Immature natural killer cell (primary cell): ENCODE results near the gene APMAP. TPM values are rescaled to one million over a fixed set of nuclear protein-coding genes. Genes with fewer than 3 reads are reported as not detected.
"Not testable (repeated sequence)": the region's sequence is repeated elsewhere in the genome, so short reads cannot be mapped to it uniquely, and the experiment has no call there.

Source experiments
- DNase-seq, 3 donors: peaks; one replicate each; pipeline ENCODE4 v3.0.0; 2022; ENCODE audit warnings: mixed read lengths in 1 of 3
- H3K27ac Mint-ChIP-seq, 6 donors: one replicate each; pipeline ENCODE4 v1.8.0; 2020; ENCODE audit warnings: mixed read lengths in 6 of 6, mild to moderate bottlenecking in 5 of 6, inconsistent platforms in 4 of 6, moderate library complexity in 3 of 6
- H3K27me3 Mint-ChIP-seq, 3 donors: one replicate each; pipeline ENCODE4 v1.8.0; 2020 to 2021; ENCODE audit warnings: low read depth in 3 of 3, mild to moderate bottlenecking in 3 of 3, mixed read lengths in 3 of 3, moderate library complexity in 3 of 3, inconsistent platforms in 1 of 3
- H3K36me3 Mint-ChIP-seq, 3 donors: one replicate each; pipeline ENCODE4 v1.8.0; 2020; ENCODE audit warnings: mixed read lengths in 3 of 3, inconsistent platforms in 2 of 3, mild to moderate bottlenecking in 2 of 3
- H3K4me1 Mint-ChIP-seq, 2 donors: one replicate each; pipeline ENCODE4 v1.8.0; 2020; ENCODE audit warnings: inconsistent platforms in 2 of 2, mild to moderate bottlenecking in 2 of 2, mixed read lengths in 2 of 2, moderate library complexity in 1 of 2
- H3K4me3 Mint-ChIP-seq, 5 donors: one replicate each; pipeline ENCODE4 v1.8.0; 2020; ENCODE audit warnings: mild to moderate bottlenecking in 5 of 5, mixed read lengths in 5 of 5, inconsistent platforms in 3 of 5, moderate library complexity in 3 of 5
- H3K9me3 Mint-ChIP-seq, 6 donors: one replicate each; pipeline ENCODE4 v1.8.0; 2020; ENCODE audit warnings: mild to moderate bottlenecking in 6 of 6, mixed read lengths in 6 of 6, inconsistent platforms in 4 of 6, moderate library complexity in 3 of 6
- polyA plus RNA-seq, 3 donors: library from polyadenylated mRNA; unstranded; fragments of 300-500 nt; fragmentation: Illumina TruSeq; gene quantifications; one replicate each; pipeline ENCODE4 v1.2.3, GENCODE V29; 2021

APMAP gene
- polyA plus RNA-seq, 3 donors from 2014 or later, result 649 to 1,111 (median 667) TPM

DNA sequence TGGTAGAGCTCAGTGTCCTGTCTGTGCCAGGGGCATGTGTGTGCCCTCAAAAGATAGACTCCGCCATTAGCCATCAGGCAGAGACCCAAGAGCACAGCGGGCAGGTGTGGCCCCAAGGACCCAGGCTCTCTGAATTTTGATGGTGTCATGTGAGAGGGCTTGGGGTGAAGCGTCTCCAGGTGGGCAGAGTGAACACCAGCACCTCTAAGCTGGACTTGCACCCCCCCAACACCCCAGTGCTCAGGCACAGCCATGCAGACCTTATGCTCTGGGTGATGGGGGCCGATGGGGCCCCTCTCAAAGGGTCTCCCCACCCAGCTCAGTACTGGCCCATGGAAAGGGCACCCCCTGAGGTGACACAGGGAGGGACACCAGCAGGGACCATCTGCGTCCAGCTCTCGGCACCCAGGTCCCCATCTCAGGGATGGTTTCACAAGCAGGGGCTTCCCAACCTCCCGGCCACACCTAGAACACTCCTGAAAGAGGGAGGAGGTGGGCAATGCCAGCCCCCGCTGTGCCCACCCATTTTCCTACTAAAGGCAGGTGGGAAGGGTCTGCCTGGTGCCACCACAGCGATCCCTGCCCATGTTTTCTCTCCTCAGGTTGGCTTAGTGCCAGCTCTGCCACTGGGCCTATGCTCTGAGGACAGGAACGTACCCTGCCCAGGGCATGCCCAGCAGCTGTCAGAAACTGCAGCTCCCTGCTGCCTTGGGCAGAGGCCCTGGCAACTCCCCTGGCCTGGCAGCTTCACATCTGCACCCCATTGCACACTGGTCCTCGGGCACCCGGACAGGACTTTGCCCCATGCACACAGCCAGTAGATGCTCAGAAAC is 40.0 kb downstream of the APMAP start:
- Mint-ChIP-seq H3K9me3 (peaks cover 0 to 5% (median under 1%) of the 10 kb centered on the region in 6 donors), H3K27ac (peak overlapping the region; percentile 98 to 100 (median 99)), H3K4me1 (peaks cover 79 to 80% of the 10 kb centered on the region in 2 donors), H3K36me3 (peaks cover 39 to 53% (median 40%) of the 10 kb centered on the region in 3 donors), H3K4me3 (peak overlapping the region; percentile 96 to 99 (median 98)), H3K27me3 (peaks cover 51 to 88% (median 84%) of the 10 kb centered on the region in 3 donors)
- peak in 1 of 3 donors; percentile 53 for DNase-seq

DNA sequence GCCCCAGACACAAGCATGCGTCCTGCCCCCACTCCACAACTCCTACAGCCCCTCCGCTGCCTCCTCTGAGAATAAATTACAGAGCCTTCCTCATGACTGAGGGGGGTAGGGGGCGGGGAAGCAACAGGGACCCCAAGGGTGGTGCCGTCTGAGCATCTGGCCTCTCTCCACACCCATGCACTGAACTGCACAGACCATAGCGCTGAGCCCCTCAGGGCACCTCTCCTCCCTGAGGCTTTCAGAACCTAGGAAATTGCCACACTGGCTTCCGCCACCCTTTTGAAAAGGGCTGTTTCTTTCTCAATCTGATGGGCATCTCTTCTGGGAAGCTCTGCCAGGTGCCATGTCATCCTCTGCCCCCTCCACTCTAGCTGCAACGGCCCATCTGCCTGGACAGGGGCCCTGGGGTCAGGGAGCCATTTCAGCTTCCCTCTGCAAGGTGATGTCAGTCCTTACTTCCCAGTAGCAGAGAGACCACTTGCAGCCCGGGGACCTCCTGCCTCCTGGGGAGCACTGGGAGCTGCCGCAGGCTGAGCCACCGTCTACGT is 40.9 kb downstream of the APMAP start:
- Mint-ChIP-seq H3K4me3 (peak overlapping the region; percentile 96 to 99 (median 98)), H3K27me3 (peaks cover 50 to 80% (median 79%) of the 10 kb centered on the region in 3 donors), H3K36me3 (peaks cover 35 to 52% (median 36%) of the 10 kb centered on the region in 3 donors), H3K9me3 (peaks cover 2 to 9% (median 6%) of the 10 kb centered on the region in 6 donors), H3K4me1 (peaks cover 82% of the 10 kb centered on the region in 2 donors), H3K27ac (peak overlapping the region; percentile 98 to 100 (median 99))
- no peak for DNase-seq

DNA sequence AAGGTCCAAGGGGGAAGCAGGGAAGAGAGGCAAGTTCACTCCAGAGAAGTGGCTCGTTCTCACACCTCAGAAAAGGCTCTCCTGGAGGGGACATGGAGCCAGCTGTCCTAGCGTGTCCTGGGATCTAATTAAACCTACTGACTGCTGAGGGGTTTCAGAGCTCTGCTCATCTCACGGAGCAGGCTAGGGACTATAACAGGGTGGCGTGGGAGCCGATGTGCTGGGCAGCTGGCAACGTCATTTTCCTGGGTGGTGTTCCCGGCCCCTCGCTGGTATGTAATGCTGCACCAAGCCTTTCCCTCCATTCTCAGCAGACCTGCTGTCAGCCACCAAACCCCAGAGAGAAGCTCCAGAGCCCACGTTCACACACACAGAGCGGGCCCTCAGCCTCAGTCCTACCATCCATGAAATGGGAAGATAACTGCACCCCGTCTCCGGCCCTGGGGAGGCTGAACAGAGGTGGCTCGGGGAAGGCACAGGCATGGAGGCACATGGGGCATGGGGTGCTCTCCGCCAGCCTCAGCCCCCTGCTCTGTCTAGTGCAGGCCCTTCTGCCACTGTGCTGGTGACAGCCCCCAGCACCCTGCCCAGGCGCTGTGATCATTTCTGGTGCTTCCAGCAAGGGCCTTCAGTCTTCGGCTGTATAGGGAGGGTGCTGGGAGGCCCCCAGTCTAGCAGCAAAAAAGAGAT is 41.6 kb downstream of the APMAP start:
- Mint-ChIP-seq H3K27ac (peak overlapping the region; percentile 98 to 100 (median 99)), H3K27me3 (peaks cover 44 to 74% (median 73%) of the 10 kb centered on the region in 3 donors), H3K4me3 (peak overlapping the region; percentile 96 to 99 (median 98)), H3K9me3 (peaks cover 2 to 14% (median 10%) of the 10 kb centered on the region in 6 donors), H3K4me1 (peaks cover 80 to 82% of the 10 kb centered on the region in 2 donors), H3K36me3 (peaks cover 31 to 49% (median 36%) of the 10 kb centered on the region in 3 donors)
- peak in 1 of 3 donors; percentile 51 for DNase-seq

DNA sequence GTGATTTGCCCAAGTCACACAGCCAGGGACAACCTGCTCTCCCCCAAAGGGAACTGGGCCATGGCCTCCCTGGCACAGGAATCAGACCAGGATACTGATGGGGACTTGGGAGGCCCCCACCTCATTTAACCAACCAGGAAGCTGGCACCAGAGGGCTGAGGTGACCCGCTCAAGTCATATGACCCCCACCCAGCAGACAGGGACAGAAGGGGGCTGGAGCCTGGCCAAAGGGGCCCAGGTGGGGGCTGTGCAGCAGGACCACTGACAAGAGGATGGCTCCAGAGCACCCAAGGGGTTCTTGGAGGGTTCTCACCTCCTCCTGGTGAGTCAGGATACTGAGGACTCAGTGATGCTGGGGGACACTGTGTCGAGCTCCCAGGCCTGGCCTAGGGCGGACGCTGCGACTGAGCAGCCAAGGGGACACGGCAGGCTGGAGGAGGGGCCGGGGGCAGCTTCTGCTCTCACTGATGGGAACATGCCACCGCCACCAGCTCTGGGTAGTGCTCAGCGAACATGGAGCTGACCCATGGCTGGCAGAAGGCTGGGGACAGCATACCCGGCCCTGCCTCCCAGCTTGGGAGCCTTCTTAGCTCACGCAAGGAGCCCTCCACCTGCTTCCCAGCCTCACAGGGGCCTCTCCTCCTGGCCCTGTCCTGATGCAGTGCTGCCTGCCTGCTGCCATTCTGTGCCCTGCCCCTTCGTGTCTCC is 42.3 kb downstream of the APMAP start:
- Mint-ChIP-seq H3K4me3 (peak overlapping the region; percentile 96 to 99 (median 98)), H3K9me3 (peaks cover 5 to 21% (median 15%) of the 10 kb centered on the region in 6 donors), H3K27ac (peak overlapping the region; percentile 98 to 100 (median 99)), H3K36me3 (peaks cover 32 to 50% (median 39%) of the 10 kb centered on the region in 3 donors), H3K27me3 (peaks cover 40 to 71% (median 66%) of the 10 kb centered on the region in 3 donors), H3K4me1 (peaks cover 80 to 82% of the 10 kb centered on the region in 2 donors)
- peak in 2 of 3 donors; percentile 42 to 53 for DNase-seq

DNA sequence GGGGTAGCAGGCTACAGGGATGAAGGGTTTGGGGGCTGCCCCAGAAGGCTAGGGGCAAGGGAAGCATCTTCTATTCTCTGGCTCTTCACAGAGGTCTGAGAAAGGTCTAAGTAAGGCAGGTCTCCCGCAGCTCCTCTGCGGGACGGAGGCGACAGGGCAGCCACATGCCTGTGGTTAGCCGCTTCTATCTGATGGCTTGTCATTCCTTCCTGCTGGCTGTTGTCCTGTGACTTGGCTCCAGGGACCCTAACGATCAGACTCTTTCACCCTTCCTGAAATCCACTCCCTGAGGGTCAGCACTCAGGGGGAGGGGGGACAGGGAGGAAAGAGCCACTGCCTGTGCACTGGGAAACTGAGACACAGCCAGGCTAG is 42.8 kb downstream of the APMAP start:
- H3K27ac Mint-ChIP-seq, result peak overlapping the region; percentile 98 to 100 (median 99)
- H3K36me3 Mint-ChIP-seq, result peaks cover 27 to 45% (median 34%) of the 10 kb centered on the region in 3 donors
- H3K27me3 Mint-ChIP-seq, result peaks cover 35 to 66% (median 61%) of the 10 kb centered on the region in 3 donors
- peak; percentile 69 to 75 (median 74) for DNase-seq
- peak overlapping the region; percentile 96 to 99 (median 98) for H3K4me3 Mint-ChIP-seq
- peaks cover 80 to 82% of the 10 kb centered on the region in 2 donors for H3K4me1 Mint-ChIP-seq
- H3K9me3 Mint-ChIP-seq, result peaks cover 5 to 21% (median 15%) of the 10 kb centered on the region in 6 donors

DNA sequence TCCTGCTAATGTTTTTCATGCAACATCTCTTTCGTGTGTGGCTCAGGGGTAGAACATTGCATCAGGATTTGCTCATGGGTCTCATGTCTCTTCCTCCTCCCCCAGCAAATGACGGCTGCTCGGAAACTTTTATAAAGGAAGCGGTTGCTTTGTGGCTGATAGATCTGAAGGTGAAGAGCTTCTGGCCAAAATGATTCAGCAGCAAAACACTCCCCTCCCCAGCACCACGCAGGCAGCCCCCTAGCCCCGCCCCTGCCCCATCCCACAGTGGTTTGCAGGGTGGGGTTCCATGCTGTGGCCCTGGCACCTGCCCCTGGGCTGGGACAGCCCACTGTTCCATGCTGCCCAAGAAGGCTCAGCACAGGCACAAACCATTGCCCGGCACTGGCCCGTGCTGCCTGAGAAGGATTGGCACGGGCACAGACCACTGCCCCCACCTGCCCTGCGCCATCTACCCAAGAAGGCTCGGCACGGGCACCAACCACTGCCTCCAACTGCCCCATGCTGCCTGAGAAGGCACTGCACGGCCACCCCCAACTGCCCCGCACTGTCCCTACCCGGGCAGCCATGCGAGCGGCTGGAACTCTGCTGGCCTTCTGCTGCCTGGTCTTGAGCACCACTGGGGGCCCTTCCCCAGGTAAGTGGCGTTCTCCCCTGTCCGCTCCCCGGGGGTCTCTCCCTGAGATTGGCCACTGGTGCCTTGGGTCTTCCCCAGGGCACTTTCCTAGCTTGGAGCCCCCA is 43.4 kb downstream of the APMAP start, which contains the start of gene CST7:
CST7 (plus strand) TSS at position 331 of the 741 bp plus-strand sequence; CDS start at position 568, 237 bp downstream.
- Mint-ChIP-seq H3K4me1 (peaks cover 80 to 83% of the 10 kb centered on the region in 2 donors), H3K27ac (peak within 1 kb of the TSS; percentile 98 to 100 (median 99)), H3K9me3 (peaks cover 5 to 21% (median 16%) of the 10 kb centered on the region in 6 donors), H3K27me3 (peaks cover 34 to 63% (median 57%) of the 10 kb centered on the region in 3 donors), H3K36me3 (peaks cover 26 to 41% (median 30%) of the 10 kb centered on the region in 3 donors), H3K4me3 (peak within 1 kb of the TSS; percentile 96 to 99 (median 98))
- peak; percentile 96 to 97 (median 96) for DNase-seq

DNA sequence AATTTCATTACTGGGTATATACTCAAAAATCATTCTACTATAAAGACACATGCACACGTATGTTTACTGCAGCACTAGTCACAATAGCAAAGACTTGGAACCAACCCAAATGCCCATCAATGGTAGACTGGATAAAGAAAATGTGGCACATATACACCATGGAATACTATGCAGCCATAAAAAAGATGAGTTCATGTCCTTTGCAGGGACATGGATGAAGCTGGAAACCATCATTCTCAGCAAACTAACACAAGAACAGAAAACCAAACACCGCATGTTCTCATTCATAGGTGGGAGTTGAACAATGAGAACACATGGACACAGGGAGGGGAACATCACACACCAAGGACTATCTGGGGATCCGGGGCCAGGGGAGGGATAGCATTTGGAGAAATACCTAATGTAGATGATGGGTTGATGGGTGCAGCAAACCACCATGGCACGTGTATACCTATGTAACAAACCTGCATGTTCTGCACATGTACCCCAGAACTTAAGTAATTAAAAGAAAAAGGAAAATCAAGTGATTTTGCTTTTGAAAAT is 44.1 kb downstream of the APMAP start:
- not testable (repeated sequence) for DNase-seq
- Mint-ChIP-seq H3K36me3 (peaks cover 19 to 38% (median 25%) of the 10 kb centered on the region in 3 donors), H3K4me1 (peaks cover 79 to 80% of the 10 kb centered on the region in 2 donors), H3K4me3 (peak overlapping the region; percentile 96 to 99 (median 98)), H3K27ac (peak overlapping the region; percentile 98 to 100 (median 99)), H3K9me3 (peaks cover 5 to 21% (median 17%) of the 10 kb centered on the region in 6 donors), H3K27me3 (peaks cover 28 to 56% (median 51%) of the 10 kb centered on the region in 3 donors)

DNA sequence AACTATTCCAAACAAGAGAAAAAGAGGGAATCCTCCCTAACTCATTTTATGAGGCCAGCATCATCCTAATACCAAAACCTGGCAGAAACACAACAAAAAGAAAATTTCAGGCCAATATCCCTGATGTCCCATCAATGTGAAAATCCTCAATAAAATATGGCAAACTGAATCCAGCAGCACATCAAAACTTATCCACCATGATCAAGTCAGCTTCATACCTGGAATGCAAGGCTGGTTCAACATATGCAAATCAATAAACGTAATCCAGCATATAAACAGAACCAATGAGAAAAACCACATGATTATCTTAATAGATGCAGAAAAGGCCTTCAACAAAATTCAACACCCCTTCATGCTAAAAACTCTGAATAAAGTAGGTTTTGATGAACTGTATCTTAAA is 46.2 kb downstream of the APMAP start:
- H3K27me3 Mint-ChIP-seq, result peaks cover 19 to 38% (median 30%) of the 10 kb centered on the region in 3 donors
- H3K36me3 Mint-ChIP-seq, result peaks cover 16 to 27% (median 16%) of the 10 kb centered on the region in 3 donors
- H3K4me1 Mint-ChIP-seq, result peaks cover 58 to 61% of the 10 kb centered on the region in 2 donors
- peak overlapping the region in 2 of 5 donors; percentile 62 to 96 for H3K4me3 Mint-ChIP-seq
- peaks cover 5 to 21% (median 17%) of the 10 kb centered on the region in 6 donors for H3K9me3 Mint-ChIP-seq
- DNase-seq, result not testable (repeated sequence)
- H3K27ac Mint-ChIP-seq, result peak overlapping the region; percentile 94 to 100 (median 99)

DNA sequence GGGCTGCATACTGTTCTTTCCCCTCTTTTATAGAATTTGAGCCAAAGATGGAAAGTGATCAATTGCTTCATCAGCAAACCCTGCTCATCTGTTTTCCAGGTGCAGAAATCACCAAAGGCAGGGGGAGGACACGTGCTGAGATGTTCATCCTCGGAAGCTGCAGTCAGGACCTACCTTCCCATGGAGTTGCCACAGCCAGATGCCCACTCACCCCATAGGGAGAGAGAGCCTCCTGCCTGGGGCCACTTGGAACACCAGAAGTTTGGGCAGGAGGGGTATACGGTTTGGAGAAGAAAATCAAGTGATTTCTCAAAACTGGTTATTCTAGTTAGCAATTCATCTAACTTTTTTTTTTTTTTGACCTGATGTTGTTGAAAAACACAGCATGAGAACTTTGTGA is 48.8 kb downstream of the APMAP start:
- DNase-seq, result no peak
- Mint-ChIP-seq H3K27ac (peak overlapping the region in 3 of 6 donors; percentile 36 to 71 (median 57)), H3K36me3 (peaks cover 5 to 20% (median 18%) of the 10 kb centered on the region in 3 donors), H3K4me3 (no peak overlapping the region), H3K4me1 (peaks cover 49 to 53% of the 10 kb centered on the region in 2 donors), H3K9me3 (peaks cover 5 to 21% (median 17%) of the 10 kb centered on the region in 6 donors), H3K27me3 (peaks cover 2 to 11% (median 3%) of the 10 kb centered on the region in 3 donors)

DNA sequence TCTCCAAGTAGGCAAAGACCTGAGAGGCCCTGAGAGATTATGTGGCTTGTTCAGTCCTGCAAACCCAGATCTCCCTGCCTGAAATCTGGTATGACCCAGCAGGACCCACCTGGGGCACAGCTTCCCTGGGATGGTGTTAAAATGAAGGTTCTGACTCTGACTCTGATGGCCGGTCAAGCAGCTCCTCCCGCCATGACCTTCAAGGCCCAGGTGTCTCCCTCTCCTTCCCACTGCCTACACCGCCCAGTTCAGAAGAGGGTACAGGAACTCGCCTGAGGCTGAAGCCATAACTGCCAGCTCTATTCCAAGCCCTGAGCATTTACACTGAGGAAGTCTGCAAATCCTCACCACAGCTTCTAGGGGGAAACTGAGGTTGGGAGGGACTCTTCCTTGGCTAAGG is 49.4 kb downstream of the APMAP start:
- Mint-ChIP-seq H3K9me3 (peaks cover 5 to 21% (median 17%) of the 10 kb centered on the region in 6 donors), H3K27me3 (peaks cover 0 to 8% (median under 1%) of the 10 kb centered on the region in 3 donors), H3K36me3 (peaks cover 5 to 20% (median 18%) of the 10 kb centered on the region in 3 donors), H3K4me3 (no peak overlapping the region), H3K27ac (peak overlapping the region in 1 of 6 donors; percentile 67), H3K4me1 (peaks cover 44 to 47% of the 10 kb centered on the region in 2 donors)
- no peak for DNase-seq

DNA sequence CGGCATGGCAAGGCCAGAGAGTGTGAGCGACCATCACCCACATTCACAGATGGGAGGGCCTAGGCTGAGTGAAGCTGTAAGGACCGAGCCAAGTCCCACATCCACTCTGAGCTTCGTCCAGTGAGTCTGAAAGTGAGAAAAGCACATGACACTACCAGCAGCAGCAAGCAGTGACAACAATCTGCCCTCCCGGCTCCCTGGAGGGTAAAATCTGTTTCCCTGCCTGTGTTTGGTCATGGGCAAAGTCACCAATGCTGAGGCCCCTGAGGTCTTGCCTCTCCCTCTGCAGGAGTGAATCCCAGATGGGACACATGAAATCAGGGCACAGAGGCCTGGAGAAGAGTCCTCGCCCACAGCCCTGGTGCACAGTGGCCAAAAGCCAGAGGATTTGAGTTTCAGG is 49.9 kb downstream of the APMAP start:
- Mint-ChIP-seq H3K27me3 (peaks cover 0 to 5% (median 2%) of the 10 kb centered on the region in 3 donors), H3K4me1 (peaks cover 39 to 42% of the 10 kb centered on the region in 2 donors), H3K4me3 (no peak overlapping the region), H3K9me3 (peaks cover 5 to 21% (median 16%) of the 10 kb centered on the region in 6 donors), H3K36me3 (peaks cover 5 to 18% (median 15%) of the 10 kb centered on the region in 3 donors), H3K27ac (peak overlapping the region in 2 of 6 donors; percentile 31 to 64)
- DNase-seq, result no peak
